GM10248 (cell line): ENCODE data around the gene DNAJC6.

Source experiments
- CTCF ChIA-PET: fragments of 300-600 bp; sonication (Branson Sonifier 250); formaldehyde crosslinking; extraction: SDS; loops from one replicate; lab custom pipeline; 2021; ENCODE audit warnings: antibody characterized with exemption; lab: Yijun Ruan, JAX
- POLR2A ChIA-PET: fragments of 350-650 bp; sonication (Branson Sonifier 250); formaldehyde crosslinking; extraction: SDS; loops from one replicate; lab custom pipeline; 2020; ENCODE audit warnings: antibody characterized with exemption; lab: Yijun Ruan, JAX
- DNase-seq: peaks from one replicate; pipeline ENCODE4 v3.0.0; 2012; ENCODE audit errors: extremely low spot score
- CTCF ChIP-seq: IDR thresholded peaks from 2 replicates; pipeline ENCODE4 v1.5.1; 2012; ENCODE audit warnings: mild to moderate bottlenecking, low read depth; ENCODE audit errors: extremely low read depth, missing control alignments, control extremely low read depth

The DNAJC6 gene

GRCh38 chr1:65316233-65316632 is 6.9 kb downstream of the DNAJC6 start:
- ChIA-PET POLR2A (no interaction called here), CTCF (interaction anchor here (0.9 to 1.2 kb wide), 2 partner anchors 15 to 27 kb away, joined by 3 to 4 read pairs; no protein-coding TSS in a partner anchor)
- TF ChIP-seq CTCF = no peak
- no peak for DNase-seq

- no peak for TF ChIP-seq CTCF
- CTCF ChIA-PET = no interaction called here
- POLR2A ChIA-PET = no interaction called here
- DNase-seq = no peak
Observed at GRCh38 chr1:65317866-65318653, 8.7 kb downstream of the DNAJC6 start.

GRCh38 chr1:65319141-65319540 is 9.8 kb downstream of the DNAJC6 start:
- no peak for TF ChIP-seq CTCF
- CTCF ChIA-PET = no interaction called here
- POLR2A ChIA-PET = no interaction called here
- no peak for DNase-seq

- ChIA-PET POLR2A (no interaction called here), CTCF (no interaction called here)
Observed at GRCh38 chr1:65319754-65320153, 10.4 kb downstream of the DNAJC6 start.

GRCh38 chr1:65321879-65322278 is 12.5 kb downstream of the DNAJC6 start:
- ChIA-PET POLR2A (no interaction called here), CTCF (interaction anchor here (1.6 kb wide), 1 partner anchor 9 kb away, joined by 6 read pairs; no protein-coding TSS in a partner anchor)
- TF ChIP-seq CTCF = no peak

More at GRCh38 chr1:65319754-65320153, 10.4 kb downstream of the DNAJC6 start:
- no peak for TF ChIP-seq CTCF
- DNase-seq = no peak

GRCh38 chr1:65323246-65323645 is 13.9 kb downstream of the DNAJC6 start:
- POLR2A ChIA-PET = no interaction called here
- DNase-seq = no peak
- TF ChIP-seq CTCF = no peak
- CTCF ChIA-PET = no interaction called here

More at GRCh38 chr1:65321879-65322278, 12.5 kb downstream of the DNAJC6 start:
- no peak for DNase-seq
